NT2/D1 (cell line): ENCODE results near the gene SLC27A1.
"Not testable (repeated sequence)": the region's sequence is repeated elsewhere in the genome, so short reads cannot be mapped to it uniquely, and the experiment has no call there.

Experiments used
- DNase-seq: peaks from one replicate; pipeline ENCODE4 v3.0.0-alpha.2; 2011; ENCODE audit warnings: low read depth, low spot score
- H3K27me3 ChIP-seq: 2 replicates; pipeline ENCODE4 v1.6.0; 2011; ENCODE audit warnings: mild to moderate bottlenecking; ENCODE audit not compliant: insufficient read length, insufficient read depth
- H3K36me3 ChIP-seq: 2 replicates; pipeline ENCODE4 v1.6.1; 2011; ENCODE audit warnings: mild to moderate bottlenecking, low read length, mixed read lengths; ENCODE audit not compliant: insufficient read depth, insufficient read length
- H3K4me1 ChIP-seq: 2 replicates; pipeline ENCODE4 v1.5.1; 2011; ENCODE audit not compliant: insufficient read depth, insufficient read length
- H3K4me3 ChIP-seq: 2 replicates; pipeline ENCODE4 v1.5.1; 2011; ENCODE audit warnings: low read depth; ENCODE audit not compliant: insufficient read length
- H3K9ac ChIP-seq: 2 replicates; pipeline ENCODE4 v1.6.0; 2011; ENCODE audit warnings: low read depth; ENCODE audit not compliant: insufficient read length
- H3K9me3 ChIP-seq: 2 replicates; pipeline ENCODE4 v1.5.1; 2011; ENCODE audit warnings: mild to moderate bottlenecking, low read length; ENCODE audit not compliant: insufficient read depth
- SUZ12 ChIP-seq: IDR thresholded peaks from 2 replicates; pipeline ENCODE4 v1.6.1; 2011; ENCODE audit not compliant: insufficient read length, insufficient read depth; ENCODE audit errors: extremely low read depth
- YY1 ChIP-seq: IDR thresholded peaks from 2 replicates; pipeline ENCODE4 v1.6.1; 2011; ENCODE audit not compliant: insufficient read length, insufficient read depth
- ZNF274 ChIP-seq: IDR thresholded peaks from 2 replicates; pipeline ENCODE4 v1.6.1; 2011; ENCODE audit warnings: mild to moderate bottlenecking, low read depth, low read length

The SLC27A1 gene

GRCh38 chr19:17517898-17518297 is 47.6 kb downstream of the SLC27A1 start:
- TF ChIP-seq SUZ12 (no peak), ZNF274 (no peak), YY1 (no peak)
- peaks cover 59% of the 10 kb centered on the region for H3K36me3 ChIP-seq
- no peaks in the 10 kb centered on the region for H3K27me3 ChIP-seq
- no peak for DNase-seq
- no peak overlapping the region for H3K9ac ChIP-seq
- no peak overlapping the region for H3K4me3 ChIP-seq
- H3K9me3 ChIP-seq: peaks cover 12% of the 10 kb centered on the region
- peaks cover 7% of the 10 kb centered on the region for H3K4me1 ChIP-seq

GRCh38 chr19:17518654-17519053 is 48.3 kb downstream of the SLC27A1 start:
- not testable (repeated sequence) for H3K4me3 ChIP-seq, DNase-seq, H3K9ac ChIP-seq, H3K27me3 ChIP-seq
- H3K9me3 ChIP-seq: peaks cover 12% of the 10 kb centered on the region
- peaks cover 13% of the 10 kb centered on the region for H3K4me1 ChIP-seq
- H3K36me3 ChIP-seq: peaks cover 57% of the 10 kb centered on the region

GRCh38 chr19:17519967-17520366 is 49.6 kb downstream of the SLC27A1 start:
- DNase-seq: no peak
- Histone ChIP-seq H3K9ac (no peak overlapping the region), H3K4me3 (no peak overlapping the region), H3K9me3 (peaks cover 12% of the 10 kb centered on the region), H3K27me3 (no peaks in the 10 kb centered on the region), H3K4me1 (peaks cover 13% of the 10 kb centered on the region), H3K36me3 (peaks cover 50% of the 10 kb centered on the region)
- TF ChIP-seq SUZ12 (no peak), YY1 (no peak), ZNF274 (no peak)

GRCh38 chr19:17520865-17521264 is 50.5 kb downstream of the SLC27A1 start:
- H3K9ac ChIP-seq: peak overlapping the region; percentile 8
- no peak for DNase-seq
- peaks cover 12% of the 10 kb centered on the region for H3K9me3 ChIP-seq
- peaks cover 7% of the 10 kb centered on the region for H3K4me1 ChIP-seq
- H3K4me3 ChIP-seq: no peak overlapping the region
- H3K36me3 ChIP-seq: peaks cover 41% of the 10 kb centered on the region
- H3K27me3 ChIP-seq: no peaks in the 10 kb centered on the region
- TF ChIP-seq ZNF274 (no peak), YY1 (no peak), SUZ12 (no peak)

- Histone ChIP-seq H3K9me3 (no peaks in the 10 kb centered on the region; the same call in 1 of the 2 replicates), H3K9ac (no peak overlapping the region), H3K36me3 (peaks cover 21% of the 10 kb centered on the region), H3K27me3 (no peaks in the 10 kb centered on the region), H3K4me1 (peaks cover 5% of the 10 kb centered on the region), H3K4me3 (no peak overlapping the region)
- no peak for DNase-seq
- TF ChIP-seq YY1 (no peak), ZNF274 (no peak)
Measured at GRCh38 chr19:17522988-17523872, 52.9 kb downstream of the SLC27A1 start.

GRCh38 chr19:17524651-17525050 is 54.3 kb downstream of the SLC27A1 start:
- no peak for DNase-seq
- Histone ChIP-seq H3K9ac (no peak overlapping the region), H3K4me3 (no peak overlapping the region), H3K4me1 (peaks cover 5% of the 10 kb centered on the region), H3K36me3 (peaks cover 12% of the 10 kb centered on the region), H3K27me3 (no peaks in the 10 kb centered on the region), H3K9me3 (no peaks in the 10 kb centered on the region)
- no peak for TF ChIP-seq YY1
- TF ChIP-seq SUZ12: no peak
- no peak for TF ChIP-seq ZNF274

GRCh38 chr19:17525141-17525540 is 54.8 kb downstream of the SLC27A1 start:
- TF ChIP-seq ZNF274: no peak
- Histone ChIP-seq H3K4me1 (peaks cover 7% of the 10 kb centered on the region), H3K27me3 (no peaks in the 10 kb centered on the region), H3K9ac (no peak overlapping the region), H3K9me3 (no peaks in the 10 kb centered on the region), H3K4me3 (no peak overlapping the region), H3K36me3 (peaks cover 7% of the 10 kb centered on the region)
- DNase-seq: no peak
